ENCODE data around the gene NDEL1.

DNA sequence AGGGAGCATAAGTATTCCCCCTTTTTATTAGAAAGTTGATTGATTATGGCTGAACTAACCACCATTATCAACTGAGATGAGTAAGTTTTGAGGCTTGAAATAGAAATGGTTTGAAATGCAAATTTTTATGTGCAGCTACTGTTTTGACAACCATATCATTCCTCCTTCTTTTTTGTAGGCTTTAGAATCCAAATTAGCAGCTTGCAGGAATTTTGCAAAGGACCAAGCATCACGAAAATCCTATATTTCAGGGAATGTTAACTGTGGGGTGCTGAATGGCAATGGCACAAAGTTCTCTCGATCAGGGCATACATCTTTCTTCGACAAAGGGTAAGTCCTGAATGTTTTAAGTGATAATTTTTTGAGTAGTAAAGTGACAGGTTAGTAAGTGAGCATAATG, 24.1 kb downstream of the NDEL1 start:
- TF ChIP-seq HMGN3 (IDR thresholded peaks at IDR 0.05; ENCODE audit: borderline replicate concordance, extremely low read depth, insufficient read length, low read depth, low read length) (no peak), ZNF263 (CRISPR knock-in tag; IDR thresholded peaks at IDR 0.05; ENCODE audit: borderline replicate concordance) (no peak), MAFG (tag; conservative IDR thresholded peaks at IDR 0.05) (no peak), ZNF197 (CRISPR knock-in tag; IDR thresholded peaks at IDR 0.05; ENCODE audit: low read depth) (no peak), ZNF23 (CRISPR knock-in tag; IDR thresholded peaks at IDR 0.05) (no peak), ELF1 (tag; IDR thresholded peaks at IDR 0.05) (no peak), SP1 (CRISPR knock-in tag; IDR thresholded peaks at IDR 0.05) (no peak), CHD4 (IDR thresholded peaks at IDR 0.05; ENCODE audit: insufficient read depth, insufficient replicate concordance, low read depth, low read length, poor library complexity, severe bottlenecking) (no peak), ZNF239 (CRISPR knock-in tag; IDR thresholded peaks at IDR 0.05) (no peak)

Measured in K562 (cell line).